H1 (cell line): ENCODE measurements around the gene CALD1. TPM values are rescaled to one million over a fixed set of nuclear protein-coding genes. Genes with fewer than 3 reads are reported as not detected.

Experiments used
- CTCF ChIA-PET: fragments of 300-600 bp; sonication (Branson Sonifier 250); formaldehyde crosslinking; loops from one replicate; lab custom pipeline; 2021; ENCODE audit not compliant: partially characterized antibody; lab: Charles Lee
- POLR2A ChIA-PET: fragments of 300-600 bp; sonication (Branson Sonifier 250); formaldehyde crosslinking; loops from one replicate; lab custom pipeline; 2021; ENCODE audit warnings: inconsistent platforms; ENCODE audit not compliant: partially characterized antibody; lab: Charles Lee
- DNase-seq, 2 experiments: peaks; one replicate each; pipeline versions ENCODE4 v3.0.0 to v3.0.0-alpha.2; 2010 to 2022; ENCODE audit warnings: low spot score in 2 of 2, low read depth in 1 of 2, mixed read lengths in 1 of 2
- FAIRE-seq: peaks from 2 replicates; lab custom pipeline; 2011; peaks lifted over from hg19 to GRCh38; lab: Jason Lieb, UNC
- H2AFZ ChIP-seq: 2 replicates; pipeline ENCODE4 v1.8.1; 2012; ENCODE audit warnings: low read length, inconsistent platforms
- H2AK5ac ChIP-seq: 2 replicates; pipeline ENCODE4 v1.6.1; 2013; ENCODE audit warnings: low read depth, low read length
- H2BK120ac ChIP-seq: replicated peaks from 2 replicates; pipeline ENCODE3; 2013; ENCODE audit warnings: low read depth, low read length, inconsistent platforms
- H2BK12ac ChIP-seq: 2 replicates; pipeline ENCODE4 v1.6.1; 2013; ENCODE audit warnings: low read depth, low read length
- H2BK15ac ChIP-seq: 2 replicates; pipeline ENCODE4 v1.6.1; 2013; ENCODE audit warnings: low read length
- H2BK20ac ChIP-seq: 2 replicates; pipeline ENCODE4 v1.6.1; 2013; ENCODE audit warnings: low read length
- H2BK5ac ChIP-seq: 2 replicates; pipeline ENCODE4 v1.6.1; 2013; ENCODE audit warnings: low read depth, low read length
- H3K14ac ChIP-seq: 2 replicates; pipeline ENCODE4 v1.6.1; 2013; ENCODE audit warnings: inconsistent platforms; ENCODE audit not compliant: insufficient read length
- H3K18ac ChIP-seq: 2 replicates; pipeline ENCODE4 v1.6.1; 2013; ENCODE audit warnings: low read length; ENCODE audit errors: extremely low read depth
- H3K23ac ChIP-seq: 2 replicates; pipeline ENCODE4 v1.6.1; 2013; ENCODE audit warnings: inconsistent platforms; ENCODE audit not compliant: insufficient read length
- H3K23me2 ChIP-seq: 2 replicates; pipeline ENCODE4 v1.6.1; 2013; ENCODE audit warnings: low read depth, low read length
- H3K27ac ChIP-seq: 2 replicates; pipeline ENCODE4 v1.6.1; 2011; ENCODE audit warnings: low read depth, low read length, inconsistent platforms
- H3K27me3 ChIP-seq, 4 experiments: replicated peaks in 1 of 4; 1 replicate in 1 of 4; 2 replicates in 3 of 4; pipeline versions ENCODE4 v1.6.1 to v1.8.1; 2011 to 2013; ENCODE audit warnings: low read length in 3 of 4, mild to moderate bottlenecking in 3 of 4, inconsistent platforms in 2 of 4, mixed read lengths in 2 of 4, moderate library complexity in 1 of 4; ENCODE audit not compliant: control insufficient read depth in 3 of 4, insufficient read depth in 3 of 4; ENCODE audit errors: extremely low read depth in 1 of 4
- H3K36me3 ChIP-seq, 4 experiments: 2 replicates each; pipeline versions ENCODE4 v1.6.1 to v1.8.1; 2011 to 2013; ENCODE audit warnings: mild to moderate bottlenecking in 4 of 4, low read length in 3 of 4, moderate library complexity in 2 of 4, control low read depth in 1 of 4, inconsistent platforms in 1 of 4; ENCODE audit not compliant: insufficient read depth in 4 of 4, control insufficient read depth in 2 of 4
- H3K4ac ChIP-seq: replicated peaks from 2 replicates; pipeline ENCODE3; 2013; ENCODE audit warnings: low read length, low read depth, mixed read lengths, inconsistent platforms; ENCODE audit not compliant: insufficient read length
- H3K4me1 ChIP-seq, 4 experiments: replicated peaks in 1 of 4; 1 replicate in 1 of 4; 2 replicates in 3 of 4; pipeline versions ENCODE4 v1.6.1 to v1.8.1; 2011 to 2013; ENCODE audit warnings: low read length in 3 of 4, inconsistent platforms in 2 of 4, mixed read lengths in 1 of 4; ENCODE audit not compliant: insufficient read depth in 4 of 4, control insufficient read depth in 3 of 4
- H3K4me2 ChIP-seq, 2 experiments: 2 replicates each; pipeline versions ENCODE4 v1.6.1 to v1.8.1; 2011 to 2013; ENCODE audit warnings: low read depth in 2 of 2, low read length in 2 of 2, control low read depth in 1 of 2, inconsistent platforms in 1 of 2, mild to moderate bottlenecking in 1 of 2; ENCODE audit not compliant: insufficient read depth in 1 of 2
- H3K4me3 ChIP-seq, 4 experiments: fragments of 200-600, 300-600 bp in 1 of 4; sonication (generic), shearing (Covaris generic), sonication (Bioruptor Twin) in 1 of 4; 2 replicates each; pipeline versions ENCODE4 v1.5.1 to v1.8.1; 2011 to 2016; ENCODE audit warnings: low read length in 4 of 4, low read depth in 3 of 4, control low read depth in 2 of 4, inconsistent platforms in 2 of 4, mild to moderate bottlenecking in 2 of 4, mixed read lengths in 1 of 4, moderate library complexity in 1 of 4; ENCODE audit not compliant: insufficient read depth in 2 of 4; ENCODE audit errors: extremely low read depth in 1 of 4
- H3K56ac ChIP-seq: replicated peaks from 2 replicates; pipeline ENCODE3; 2013; ENCODE audit warnings: low read depth, mild to moderate bottlenecking, mixed read lengths, low read length, inconsistent platforms; ENCODE audit not compliant: insufficient read length
- H3K79me1 ChIP-seq: 2 replicates; pipeline ENCODE4 v1.6.1; 2013; ENCODE audit warnings: low read depth, low read length, control low read depth
- H3K79me2 ChIP-seq, 2 experiments: 2 replicates each; pipeline versions ENCODE4 v1.6.1 to v1.8.1; 2012 to 2013; ENCODE audit warnings: low read length in 2 of 2, mild to moderate bottlenecking in 2 of 2, inconsistent platforms in 1 of 2; ENCODE audit not compliant: insufficient read depth in 2 of 2, control insufficient read depth in 1 of 2
- H3K9ac ChIP-seq, 4 experiments: replicated peaks in 1 of 4; 1 replicate in 1 of 4; 2 replicates in 3 of 4; pipeline versions ENCODE4 v1.6.1 to v1.8.1; 2011 to 2013; ENCODE audit warnings: low read depth in 3 of 4, low read length in 3 of 4, control low read depth in 2 of 4, mild to moderate bottlenecking in 2 of 4, moderate library complexity in 2 of 4, inconsistent platforms in 1 of 4; ENCODE audit errors: extremely low read depth in 1 of 4
- H3K9me3 ChIP-seq, 2 experiments: 2 replicates each; pipeline versions ENCODE4 v1.6.1 to v1.8.1; 2012 to 2013; ENCODE audit warnings: mild to moderate bottlenecking in 2 of 2, moderate library complexity in 2 of 2, control low read depth in 1 of 2, inconsistent platforms in 1 of 2, low read depth in 1 of 2, low read length in 1 of 2, mixed read lengths in 1 of 2; ENCODE audit not compliant: insufficient read depth in 2 of 2
- H4K20me1 ChIP-seq, 2 experiments: replicated peaks in 1 of 2; 2 replicates each; pipeline versions ENCODE3 to v1.8.1; 2011 to 2013; ENCODE audit warnings: inconsistent platforms in 2 of 2, low read length in 2 of 2, mild to moderate bottlenecking in 1 of 2; ENCODE audit not compliant: insufficient read depth in 2 of 2, control insufficient read depth in 1 of 2
- H4K5ac ChIP-seq: 2 replicates; pipeline ENCODE4 v1.6.1; 2013; ENCODE audit warnings: low read length, low read depth, mixed read lengths, inconsistent platforms; ENCODE audit not compliant: insufficient read length
- H4K8ac ChIP-seq: 2 replicates; pipeline ENCODE4 v1.8.0; 2013; ENCODE audit warnings: mild to moderate bottlenecking, moderate library complexity, low read length, inconsistent platforms; ENCODE audit not compliant: insufficient read depth; ENCODE audit errors: extremely low read depth
- H4K91ac ChIP-seq: replicated peaks from 2 replicates; pipeline ENCODE3; 2013; ENCODE audit warnings: low read length, mixed read lengths, inconsistent platforms; ENCODE audit not compliant: insufficient read length
- ASH2L ChIP-seq: fragments of 200-600, 300-600 bp; sonication (generic); IDR thresholded peaks from one replicate; pipeline ENCODE4 v1.7.1; 2017; ENCODE audit warnings: low read length
- CTBP2 ChIP-seq: IDR thresholded peaks from 2 replicates; pipeline ENCODE4 v1.7.0; 2011; ENCODE audit warnings: borderline replicate concordance, mild to moderate bottlenecking, moderate library complexity, mixed read lengths, low read length; ENCODE audit not compliant: insufficient read depth, insufficient read length
- HDAC2 ChIP-seq, 2 experiments: fragments of 300-600 bp in 1 of 2; sonication (generic) in 1 of 2; IDR thresholded peaks; 2 replicates each; pipeline ENCODE4 v1.6.1; 2011 to 2012; ENCODE audit warnings: low read depth in 2 of 2, low read length in 2 of 2, mild to moderate bottlenecking in 2 of 2, moderate library complexity in 2 of 2, borderline replicate concordance in 1 of 2, inconsistent platforms in 1 of 2
- MAFK ChIP-seq: IDR thresholded peaks from 2 replicates; pipeline ENCODE4 v1.6.1; 2012; ENCODE audit warnings: low read depth, mild to moderate bottlenecking, improper control_type of control experiment, low read length
- NANOG ChIP-seq: IDR thresholded peaks from 2 replicates; pipeline ENCODE4 v1.6.1; 2011; ENCODE audit warnings: low read length, low read depth, mild to moderate bottlenecking, inconsistent platforms; ENCODE audit not compliant: insufficient read depth, poor library complexity, severe bottlenecking
- TAF1 ChIP-seq: IDR thresholded peaks from 2 replicates; pipeline ENCODE4 v1.6.1; 2011; ENCODE audit warnings: mild to moderate bottlenecking, low read depth, low read length
- TEAD4 ChIP-seq: IDR thresholded peaks from 2 replicates; pipeline ENCODE4 v1.6.1; 2012; ENCODE audit warnings: low read depth, low read length, inconsistent platforms, mixed read lengths
- WGBS, 2 experiments: shearing (Covaris generic) in 1 of 2; methylation state at CpG; one replicate each; pipeline versions ENCODE4 v1.1.6 to v1.1.7; 2013 to 2015; ENCODE audit warnings: low lambda C conversion rate in 2 of 2, mixed read lengths in 2 of 2, inconsistent platforms in 1 of 2, low coverage in 1 of 2, missing lambda C conversion rate in 1 of 2; ENCODE audit not compliant: insufficient replicate concordance in 2 of 2, insufficient coverage in 1 of 2, insufficient read length in 1 of 2; ENCODE audit errors: extremely low coverage in 1 of 2, missing lambda C conversion rate in 1 of 2; 5-methylcytosine and 5-hydroxymethylcytosine counted together
- polyA plus RNA-seq, 7 experiments: library from polyadenylated mRNA; depleted of rRNA in 3 of 7; stranded (reverse) in 5 of 7; unstranded in 2 of 7; fragments of >200 nt in 5 of 7; fragments of 200-250 nt in 2 of 7; gene quantifications; 1 replicate in 5 of 7; 2 replicates in 1 of 7; 4 replicates in 1 of 7; pipeline versions ENCODE4 v1.2.1 to v1.2.3, GENCODE V29; 2011 to 2013; ENCODE audit warnings: missing spikeins in 2 of 7, mixed read lengths in 2 of 7
- total RNA-seq: library from RNA; stranded (reverse); fragmentation: NEBNext Ultra II Directional; extraction: Animal tissue kit (Norgen Biotek cat#: 25700); gene quantifications from 2 replicates; pipeline ENCODE4 v1.2.1, GENCODE V29; 2021
- TF ChIP-seq, protein P1 (sequence below): IDR thresholded peaks from 2 replicates; pipeline ENCODE4 v1.6.1; 2011; ENCODE audit warnings: low read length, improper control_type of control experiment

The CALD1 gene
- total and polyA plus RNA-seq, 2 of the 8 experiments (the other 6 are each of a cell fraction or from before 2014, with no cell fraction given): 34.3 to 177 TPM

DNA sequence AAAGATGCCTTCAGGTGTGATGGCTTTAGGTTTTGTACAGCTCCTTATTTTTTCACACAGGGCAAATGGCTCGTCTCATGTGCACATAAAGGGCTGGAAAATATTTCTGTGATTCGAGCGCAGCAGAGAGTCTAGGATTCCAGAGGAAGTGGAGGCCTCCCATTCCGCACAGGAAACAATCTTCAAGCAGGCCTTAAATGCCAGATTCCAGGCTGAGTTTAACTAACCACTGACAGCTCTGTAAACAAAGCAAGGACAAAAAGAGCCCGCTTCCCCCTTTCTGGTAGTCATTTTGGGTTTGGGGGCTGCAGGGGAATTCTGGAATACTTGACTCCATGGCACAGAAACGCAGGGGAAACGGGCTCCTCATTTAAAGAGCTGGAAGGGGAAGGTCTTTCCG lies 87.2 kb downstream of the CALD1 start:
- no peak overlapping the region for H2AFZ ChIP-seq

More for the DNA sequence above, 87.2 kb downstream of the CALD1 start:
- no peak overlapping the region for H3K56ac ChIP-seq
- no peaks in the 10 kb centered on the region for H3K79me2 ChIP-seq
- CTCF ChIA-PET: interaction anchor here (1.3 kb wide), 1 partner anchor 12 kb away, joined by 3 read pairs; no protein-coding TSS in a partner anchor
- H3K4me2 ChIP-seq: no peak overlapping the region
- TF ChIP-seq, protein P1, sequence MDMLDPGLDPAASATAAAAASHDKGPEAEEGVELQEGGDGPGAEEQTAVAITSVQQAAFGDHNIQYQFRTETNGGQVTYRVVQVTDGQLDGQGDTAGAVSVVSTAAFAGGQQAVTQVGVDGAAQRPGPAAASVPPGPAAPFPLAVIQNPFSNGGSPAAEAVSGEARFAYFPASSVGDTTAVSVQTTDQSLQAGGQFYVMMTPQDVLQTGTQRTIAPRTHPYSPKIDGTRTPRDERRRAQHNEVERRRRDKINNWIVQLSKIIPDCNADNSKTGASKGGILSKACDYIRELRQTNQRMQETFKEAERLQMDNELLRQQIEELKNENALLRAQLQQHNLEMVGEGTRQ: no peak
- no peak for TF ChIP-seq MAFK
- TF ChIP-seq ASH2L: no peak
- TF ChIP-seq TEAD4: no peak
- TF ChIP-seq TAF1: no peak
- no peak for TF ChIP-seq NANOG
- TF ChIP-seq HDAC2 (IDR thresholded peaks at IDR 0.05; ENCODE audit: borderline replicate concordance in 1 of 2, low read depth in 2 of 2, low read length in 2 of 2): no peak
- no peak for TF ChIP-seq CTBP2
- peaks cover 0 to 1% (median 0%) of the 10 kb centered on the region in 4 experiments; a peak in 1 of 7 replicates for H3K27me3 ChIP-seq
- H3K23me2 ChIP-seq: no peaks in the 10 kb centered on the region
- no peak overlapping the region for H4K8ac ChIP-seq
- no peaks in the 10 kb centered on the region for H3K79me1 ChIP-seq
- H2BK5ac ChIP-seq: no peak overlapping the region
- no peak overlapping the region for H3K4me3 ChIP-seq
- H3K4ac ChIP-seq: no peak overlapping the region
- no peaks in the 10 kb centered on the region; a peak in 2 of 8 replicates for H3K36me3 ChIP-seq
- H3K4me1 ChIP-seq: peaks cover 2 to 13% (median 7%) of the 10 kb centered on the region in 4 experiments; a peak in 5 of 7 replicates
- no peak overlapping the region for H3K9ac ChIP-seq
- FAIRE-seq (no peak), DNase-seq (no peak)
- WGBS, 2 experiments: 88% methylated on average over 8 of the region's 8 CpGs; no CpG with 5 or more reads in 1 of the 2 experiments
- no peak overlapping the region for H2BK120ac ChIP-seq
- H3K18ac ChIP-seq: no peak overlapping the region
- H3K14ac ChIP-seq: no peak overlapping the region
- no peak overlapping the region for H3K27ac ChIP-seq
- no peak overlapping the region for H3K23ac ChIP-seq
- POLR2A ChIA-PET: interaction anchor here (1.0 kb wide), 1 partner anchor 15 kb away, joined by 3 read pairs; no protein-coding TSS in a partner anchor
- no peak overlapping the region for H4K91ac ChIP-seq
- no peaks in the 10 kb centered on the region for H3K9me3 ChIP-seq
- H4K20me1 ChIP-seq: no peaks in the 10 kb centered on the region
- no peak overlapping the region for H2BK12ac ChIP-seq
- H2BK15ac ChIP-seq: no peak overlapping the region
- H2AK5ac ChIP-seq: no peak overlapping the region
- H2BK20ac ChIP-seq: no peak overlapping the region
- no peak overlapping the region for H4K5ac ChIP-seq
